ENCODE measurements around the gene MGAT4C. TPM values are rescaled to one million over a fixed set of nuclear protein-coding genes. Genes with fewer than 3 reads are reported as not detected.

Gene MGAT4C
- total and polyA plus RNA-seq, 2 experiments from 2014 or later = 4.5 to 4.7 TPM

GRCh38 chr12:86148071-86148470, 108.1 kb downstream of the MGAT4C start:
- Mint-ChIP-seq H3K4me3 (no peak overlapping the region), H3K4me1 (peaks cover 20% of the 10 kb centered on the region), H3K27ac (no peak overlapping the region), H3K27me3 (ENCODE audit: insufficient read depth, low read depth, poor library complexity) (no peaks in the 10 kb centered on the region), H3K36me3 (ENCODE audit: low read depth) (peaks cover 5% of the 10 kb centered on the region; the same call in 1 of the 3 replicates), H3K9me3 (no peaks in the 10 kb centered on the region)
- H3K9me2 ChIP-seq (ENCODE audit: insufficient read depth) = no peaks in the 10 kb centered on the region
- H2AFZ ChIP-seq = no peak overlapping the region
- H4K20me1 ChIP-seq (replicated peaks; ENCODE audit: insufficient read depth) = no peaks in the 10 kb centered on the region
- no peaks in the 10 kb centered on the region for H3K79me2 ChIP-seq (replicated peaks; ENCODE audit: insufficient read depth)
- H3K4me3 ChIP-seq = no peak overlapping the region
- H3K27me3 ChIP-seq (ENCODE audit: insufficient read depth) = no peaks in the 10 kb centered on the region
- H3F3A ChIP-seq (replicated peaks; ENCODE audit: low read depth) = no peaks in the 10 kb centered on the region
- H3K4me2 ChIP-seq = no peak overlapping the region
- no peaks in the 10 kb centered on the region for H3K36me3 ChIP-seq (ENCODE audit: insufficient read depth)
- no peak for DNase-seq (ENCODE audit: low spot score)
- H3K4me1 ChIP-seq (ENCODE audit: insufficient read depth) = peaks cover 5% of the 10 kb centered on the region; the same call in 1 of the 2 replicates
- no peak overlapping the region for H3K27ac ChIP-seq (ENCODE audit: low read depth)
- no peak for TF ChIP-seq STAT1 (IDR thresholded peaks at IDR 0.05; ENCODE audit: unreplicated experiment)
- TF ChIP-seq ZNF114 (CRISPR knock-in tag; IDR thresholded peaks at IDR 0.05) = no peak
- TF ChIP-seq EZH2 (IDR thresholded peaks at IDR 0.05; ENCODE audit: low read depth, unreplicated experiment) = no peak
- TF ChIP-seq REST (IDR thresholded peaks at IDR 0.05; ENCODE audit: unreplicated experiment) = no peak
- TF ChIP-seq CTCF (conservative IDR thresholded peaks at IDR 0.05; ENCODE audit: low read depth in 2 of 2) = no peak
- no peak for TF ChIP-seq CREB1 (CRISPR knock-in tag; IDR thresholded peaks at IDR 0.05; ENCODE audit: low read depth)
- no peak for TF ChIP-seq ZNF462 (CRISPR knock-in tag; IDR thresholded peaks at IDR 0.05)
- TF ChIP-seq JUNB (IDR thresholded peaks at IDR 0.05; ENCODE audit: unreplicated experiment) = no peak
- no peak for TF ChIP-seq NANOG (IDR thresholded peaks at IDR 0.05; ENCODE audit: borderline replicate concordance)
- TF ChIP-seq ZNF331 (CRISPR knock-in tag; IDR thresholded peaks at IDR 0.05; ENCODE audit: low read depth) = no peak
- no peak for ATAC-seq

Data from GM23338 (cell line).